ENCODE results near the gene OR2H2.
A peak's percentile ranks its signal among the peaks of the same experiment; 100 is the strongest.

Gene OR2H2

DNA sequence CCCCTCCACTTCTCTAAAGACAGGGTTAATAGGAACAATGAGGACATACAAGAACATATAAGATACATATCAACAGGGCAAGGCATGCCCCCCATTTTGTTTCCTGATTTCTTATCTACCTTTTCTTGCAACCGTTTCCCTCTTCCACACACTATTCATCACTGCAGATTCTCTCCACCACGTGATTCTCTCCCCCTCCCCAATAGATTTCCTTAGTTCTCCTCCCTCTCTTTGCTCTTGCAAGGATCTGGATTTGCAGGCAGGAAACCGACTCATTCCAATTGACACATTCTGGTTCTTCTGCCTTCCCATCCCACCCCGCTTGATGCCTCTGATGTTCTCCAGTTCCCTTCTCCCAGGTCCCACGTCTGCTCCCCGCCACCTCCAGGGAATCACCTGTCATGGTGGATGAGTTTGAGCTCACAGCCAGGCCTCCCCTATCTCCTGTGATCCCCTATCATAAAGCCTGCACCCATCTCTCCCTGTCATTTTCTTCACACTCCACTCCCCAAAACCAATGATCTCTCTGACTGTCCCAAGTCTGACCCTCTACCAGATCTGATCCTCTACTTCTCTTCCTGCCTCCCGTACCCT is 40.5 kb downstream of the OR2H2 start:
- no peak overlapping the region for H3K27ac ChIP-seq
- no peak for TF ChIP-seq ZFX (IDR thresholded peaks at IDR 0.05)
- TF ChIP-seq, protein P1, sequence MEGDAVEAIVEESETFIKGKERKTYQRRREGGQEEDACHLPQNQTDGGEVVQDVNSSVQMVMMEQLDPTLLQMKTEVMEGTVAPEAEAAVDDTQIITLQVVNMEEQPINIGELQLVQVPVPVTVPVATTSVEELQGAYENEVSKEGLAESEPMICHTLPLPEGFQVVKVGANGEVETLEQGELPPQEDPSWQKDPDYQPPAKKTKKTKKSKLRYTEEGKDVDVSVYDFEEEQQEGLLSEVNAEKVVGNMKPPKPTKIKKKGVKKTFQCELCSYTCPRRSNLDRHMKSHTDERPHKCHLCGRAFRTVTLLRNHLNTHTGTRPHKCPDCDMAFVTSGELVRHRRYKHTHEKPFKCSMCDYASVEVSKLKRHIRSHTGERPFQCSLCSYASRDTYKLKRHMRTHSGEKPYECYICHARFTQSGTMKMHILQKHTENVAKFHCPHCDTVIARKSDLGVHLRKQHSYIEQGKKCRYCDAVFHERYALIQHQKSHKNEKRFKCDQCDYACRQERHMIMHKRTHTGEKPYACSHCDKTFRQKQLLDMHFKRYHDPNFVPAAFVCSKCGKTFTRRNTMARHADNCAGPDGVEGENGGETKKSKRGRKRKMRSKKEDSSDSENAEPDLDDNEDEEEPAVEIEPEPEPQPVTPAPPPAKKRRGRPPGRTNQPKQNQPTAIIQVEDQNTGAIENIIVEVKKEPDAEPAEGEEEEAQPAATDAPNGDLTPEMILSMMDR (conservative IDR thresholded peaks at IDR 0.05): no peak

- TF ChIP-seq ZFX (IDR thresholded peaks at IDR 0.05): no peak
- TF ChIP-seq, protein P1 (conservative IDR thresholded peaks at IDR 0.05): no peak
- no peak overlapping the region for H3K27ac ChIP-seq
Measured at GRCh38 chr6:29626948-29627754, 42.2 kb downstream of the OR2H2 start.

GRCh38 chr6:29627755-29628418 is 43.0 kb downstream of the OR2H2 start:
- H3K27ac ChIP-seq: no peak overlapping the region; the same call in 1 of the 2 replicates

DNA sequence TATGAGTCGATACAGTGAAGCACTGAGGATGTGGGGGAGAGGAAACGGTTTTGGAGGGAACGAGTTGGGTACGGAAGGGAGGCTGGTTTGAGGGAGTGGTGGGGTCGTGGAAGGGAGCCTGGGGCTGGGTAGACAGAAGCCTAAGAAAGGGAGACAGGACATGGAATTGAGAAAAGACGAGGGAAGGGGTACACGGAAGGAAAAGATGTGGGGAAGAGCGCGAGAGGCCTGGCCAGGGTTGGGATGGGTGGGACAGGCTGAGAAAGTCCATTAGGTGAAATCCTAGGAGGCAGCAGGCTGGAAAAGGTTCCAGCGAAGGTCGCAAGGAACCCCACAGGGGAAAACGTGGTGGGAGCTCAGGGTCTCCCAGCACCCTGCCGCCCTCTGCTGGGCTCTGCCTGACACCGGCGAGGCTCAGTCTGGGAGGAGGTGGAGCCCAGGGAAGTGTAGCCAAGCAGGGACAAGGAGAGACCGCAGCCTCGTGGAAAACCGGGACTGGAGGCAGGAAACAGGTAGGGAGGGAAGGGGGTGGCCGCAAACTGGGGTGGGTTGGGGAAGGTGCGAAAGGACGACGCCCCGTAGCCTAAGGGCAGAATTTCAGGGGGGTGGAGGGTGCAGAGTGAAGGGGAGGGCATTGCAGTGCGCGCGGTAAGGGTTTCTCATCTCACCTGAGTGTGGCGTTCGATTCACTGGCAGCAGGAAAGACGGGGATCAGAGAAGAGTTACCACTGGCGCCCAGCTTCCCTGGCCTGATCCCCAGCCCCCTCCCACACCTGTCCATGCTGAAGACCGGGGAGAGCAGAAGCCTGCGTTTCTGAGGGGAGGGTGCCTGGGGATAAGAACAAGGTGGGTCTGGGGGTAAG is 43.7 kb downstream of the OR2H2 start:
- TF ChIP-seq ZFX (IDR thresholded peaks at IDR 0.05): no peak
- TF ChIP-seq, protein P1 (conservative IDR thresholded peaks at IDR 0.05): peak; percentile 86
- no peak overlapping the region; the same call in 1 of the 2 replicates for H3K27ac ChIP-seq

More at GRCh38 chr6:29627755-29628418, 43.0 kb downstream of the OR2H2 start:
- TF ChIP-seq, protein P1 (conservative IDR thresholded peaks at IDR 0.05): no peak
- no peak for TF ChIP-seq ZFX (IDR thresholded peaks at IDR 0.05)

GRCh38 chr6:29629571-29629970 is 44.6 kb downstream of the OR2H2 start:
- H3K27ac ChIP-seq: no peak overlapping the region

DNA sequence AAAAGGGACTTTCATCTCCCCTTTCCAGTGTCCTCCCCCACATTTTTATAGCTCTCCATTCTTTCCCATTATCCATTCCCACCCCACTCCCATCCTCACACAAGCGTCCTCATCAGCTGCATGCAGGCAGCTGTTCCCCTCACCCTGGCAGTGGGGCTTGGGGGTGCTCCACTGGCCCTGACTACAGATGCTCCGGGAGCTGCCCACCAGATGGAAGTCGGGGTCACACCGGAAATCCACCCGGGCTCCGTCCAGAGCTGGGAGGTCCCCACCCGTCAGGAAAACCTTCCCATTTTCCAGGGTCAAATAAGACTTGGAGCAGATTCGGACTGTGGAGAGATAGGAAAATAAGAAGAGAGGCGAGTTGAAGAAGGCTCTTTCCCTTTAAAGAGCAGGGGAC is 45.4 kb downstream of the OR2H2 start:
- no peak overlapping the region for H3K27ac ChIP-seq
- no peak for TF ChIP-seq ZFX (IDR thresholded peaks at IDR 0.05)
- TF ChIP-seq, protein P1 (conservative IDR thresholded peaks at IDR 0.05): no peak

More at GRCh38 chr6:29629571-29629970, 44.6 kb downstream of the OR2H2 start:
- TF ChIP-seq ZFX (IDR thresholded peaks at IDR 0.05): no peak
- TF ChIP-seq, protein P1 (conservative IDR thresholded peaks at IDR 0.05): no peak

Measured in C4-2B (cell line).